A549 (cell line): ENCODE measurements around the gene HSD17B4.

Source experiments
- NR3C1 ChIP-seq: fragments of >200 bp; sonication (Bioruptor Twin); formaldehyde crosslinking; IDR thresholded peaks from 3 replicates; pipeline ENCODE4 v1.6.1; 2017
- SMC3 ChIP-seq: fragments of >200 bp; sonication (Bioruptor Twin); formaldehyde crosslinking; IDR thresholded peaks from 3 replicates; pipeline ENCODE4 v1.6.1; 2018; ENCODE audit warnings: inconsistent platforms

DNA sequence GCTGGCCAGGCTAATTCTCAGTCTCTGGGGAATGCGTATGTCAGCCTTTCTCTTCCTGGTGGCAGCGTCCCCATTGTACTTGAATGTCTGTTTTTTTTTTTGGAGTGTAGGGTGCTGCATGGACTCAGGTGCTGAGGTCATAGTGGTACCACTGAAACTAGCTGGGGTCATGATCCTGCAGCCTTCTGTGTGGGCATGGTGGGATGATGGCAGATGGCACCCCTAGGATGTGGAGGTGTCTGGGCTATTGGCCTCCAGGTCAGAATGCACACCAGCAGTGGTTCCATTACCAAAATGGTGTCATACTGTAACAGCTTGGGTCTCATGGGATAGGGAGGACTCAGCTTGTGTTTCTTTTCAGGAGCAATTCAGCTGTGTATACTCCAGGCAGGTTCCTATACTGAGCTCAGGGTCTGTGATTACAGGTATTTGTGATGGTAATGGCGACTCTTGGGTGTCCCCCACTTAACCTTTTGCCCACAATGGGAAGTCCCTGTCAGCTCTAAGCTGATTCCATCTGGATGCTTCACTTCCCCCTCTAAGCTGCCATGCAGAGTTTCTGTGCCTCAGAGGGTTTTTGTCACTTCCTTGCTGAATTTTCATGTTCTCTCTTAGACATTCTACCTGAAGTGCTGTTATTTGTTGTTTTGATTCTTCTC is 17.9 kb downstream of the HSD17B4 start:
- TF ChIP-seq NR3C1 (no peak), SMC3 (no peak)
